NCI-H226 (cell line): ENCODE data around the gene OR5M8.

ENCODE experiments used
- DNase-seq: peaks from one replicate; pipeline ENCODE4 v3.0.0-alpha.2; 2015

Gene OR5M8

DNA sequence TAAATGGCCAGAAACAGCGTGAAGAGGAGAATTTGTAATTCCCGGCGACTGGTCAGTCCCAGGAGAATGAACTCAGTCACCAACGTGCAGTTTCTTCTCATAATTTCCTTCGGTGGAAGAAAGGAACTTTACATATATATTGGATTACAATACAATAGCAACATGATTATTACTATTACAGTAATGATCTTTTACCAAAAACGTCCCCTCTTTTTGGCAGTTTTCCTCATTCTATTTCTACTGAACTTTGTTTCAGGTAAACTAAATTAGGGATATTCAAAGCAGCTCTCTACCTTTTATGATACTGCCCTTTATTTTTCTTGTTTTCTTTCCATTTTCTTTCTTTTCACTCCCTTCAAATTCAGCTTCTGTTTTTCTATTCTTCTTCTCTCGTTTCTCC, at the start of gene OR5M8:
OR5M8 (minus strand) TSS at position 101 of the 400 bp plus-strand sequence; CDS start at position 101, 0 bp downstream.
- no peak for DNase-seq

DNA sequence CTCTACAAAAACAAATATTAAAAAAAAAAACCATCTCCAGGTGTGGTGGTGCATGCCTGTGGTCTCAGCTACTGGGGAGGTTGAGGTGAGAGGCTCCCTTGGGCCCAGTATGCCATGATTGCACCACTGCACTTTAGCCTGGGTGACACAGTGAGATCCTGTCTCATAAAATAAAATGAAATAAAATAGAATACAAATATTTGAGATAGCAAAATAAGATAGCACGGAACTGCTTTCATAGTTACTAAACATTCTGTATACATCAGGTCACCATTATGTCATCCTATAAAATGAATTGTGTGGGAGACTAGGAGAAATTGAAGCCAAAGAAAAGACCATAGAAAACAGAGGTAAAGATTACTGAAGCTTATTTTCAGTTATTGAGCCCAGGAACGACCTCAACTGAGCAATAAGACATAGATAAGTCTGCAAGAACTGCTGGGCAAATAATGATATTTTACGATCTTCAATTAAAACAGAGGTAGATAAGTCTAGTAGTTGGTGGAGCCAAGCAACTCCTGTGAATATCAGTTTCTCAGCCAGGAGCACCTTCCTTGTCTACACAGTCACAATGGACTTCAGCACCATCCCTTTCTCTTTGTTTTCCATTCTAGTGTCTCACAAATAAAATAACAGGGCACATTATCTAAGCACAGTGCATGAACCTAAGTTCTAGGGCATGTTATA, 42.0 kb upstream of the OR5M8 start:
- no peak for DNase-seq

DNA sequence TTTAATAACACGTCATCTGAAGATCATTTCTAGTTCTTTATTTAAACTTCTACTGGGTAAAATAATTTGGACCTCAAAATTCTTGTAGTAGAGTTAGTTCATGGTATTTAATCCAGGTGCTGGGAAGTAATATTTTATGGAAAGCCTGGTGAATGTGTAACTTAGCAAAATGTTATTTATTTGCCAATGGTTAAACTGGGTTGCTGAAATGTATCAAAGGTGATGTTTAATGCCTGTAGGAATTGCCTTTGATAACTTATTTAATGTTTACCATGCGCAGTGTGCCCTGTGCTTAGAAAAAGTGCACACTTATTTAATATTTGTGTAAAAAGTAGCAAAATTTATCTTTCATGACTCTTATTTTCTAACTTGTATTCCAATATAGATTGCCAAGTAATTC, 40.7 kb upstream of the OR5M8 start:
- no peak for DNase-seq

GRCh38 chr11:56522008-56522407, 30.8 kb upstream of the OR5M8 start:
- no peak for DNase-seq

DNA sequence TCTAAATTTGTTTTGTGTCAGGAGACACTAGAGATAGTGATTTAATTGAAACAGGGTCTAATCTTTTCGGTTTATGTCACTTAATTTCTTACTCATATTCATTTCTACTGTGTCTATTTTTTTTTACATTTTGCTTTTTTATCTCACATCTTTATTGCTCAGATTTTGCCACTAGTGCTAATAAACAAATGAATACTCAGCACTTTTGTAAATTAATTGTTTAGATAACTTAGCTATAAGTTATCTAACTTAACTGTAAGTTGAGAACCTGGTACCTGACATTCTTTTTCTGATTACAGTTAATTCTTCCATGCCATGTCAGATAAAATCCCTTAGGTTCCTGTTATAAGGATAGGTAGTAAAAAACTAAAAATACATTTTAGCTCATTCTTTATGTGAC, 22.1 kb upstream of the OR5M8 start:
- no peak for DNase-seq

DNA sequence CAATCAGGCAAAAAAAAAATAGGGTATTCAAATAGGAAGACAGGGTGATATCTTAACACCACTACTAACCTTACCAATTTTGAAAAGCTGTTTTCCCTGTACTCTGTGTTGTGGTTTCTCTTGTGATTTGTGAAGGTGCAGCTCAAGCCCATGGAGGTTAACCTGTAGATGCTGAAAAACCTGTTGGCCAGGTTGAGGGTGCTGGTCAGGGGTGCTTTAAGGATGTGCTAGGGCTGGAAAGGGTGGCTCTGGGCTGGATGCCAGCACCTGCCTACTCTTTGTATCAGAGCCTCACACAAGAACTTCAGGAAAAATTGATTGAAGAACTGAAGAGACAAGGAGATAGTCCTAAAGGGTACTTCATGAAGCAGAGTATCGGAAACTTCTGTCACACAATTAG, 18.3 kb upstream of the OR5M8 start:
- no peak for DNase-seq

DNA sequence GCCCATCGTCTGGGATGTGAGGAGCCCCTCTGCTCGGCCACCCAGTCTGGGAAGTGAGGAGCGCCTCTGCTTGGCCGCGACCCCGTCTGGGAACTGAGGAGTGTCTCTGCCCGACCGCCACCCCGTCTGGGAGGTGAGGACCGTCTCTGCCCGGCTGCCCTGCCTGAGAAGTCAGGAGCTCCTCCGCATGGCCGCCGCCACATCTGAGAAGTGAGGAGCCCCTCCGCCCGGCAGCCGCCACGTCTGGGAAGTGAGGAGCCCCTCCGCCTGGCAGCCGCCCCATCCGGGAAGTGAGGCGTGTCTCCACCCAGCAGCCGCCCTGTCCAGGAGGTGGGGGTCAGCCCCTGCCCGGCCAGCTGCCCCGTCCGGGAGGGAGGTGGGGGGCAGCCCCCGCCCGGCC, 5.8 kb upstream of the OR5M8 start:
- no peak for DNase-seq

GRCh38 chr11:56495117-56495516, 3.9 kb upstream of the OR5M8 start:
- no peak for DNase-seq

DNA sequence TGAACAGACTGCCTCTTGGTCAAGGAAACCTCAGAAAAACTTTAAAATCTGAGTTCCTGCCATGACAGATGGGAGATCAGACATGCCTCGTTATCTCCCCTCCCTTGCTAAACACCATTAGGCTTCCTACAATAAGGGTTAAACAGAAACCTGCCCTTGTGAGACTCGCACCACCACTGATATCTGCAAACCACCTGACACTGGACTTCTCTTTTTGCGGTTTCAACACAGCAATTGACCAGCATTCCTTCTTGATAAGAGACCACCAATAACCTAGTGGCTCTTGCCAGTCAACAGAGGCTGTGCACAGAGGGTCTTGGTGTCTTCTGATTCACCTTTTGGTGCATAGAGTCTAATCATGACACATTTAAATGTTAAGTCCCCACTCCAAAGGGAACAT, 4.4 kb downstream of the OR5M8 start:
- DNase-seq = no peak

GRCh38 chr11:56474729-56475235, 16.4 kb downstream of the OR5M8 start:
- DNase-seq = no peak

DNA sequence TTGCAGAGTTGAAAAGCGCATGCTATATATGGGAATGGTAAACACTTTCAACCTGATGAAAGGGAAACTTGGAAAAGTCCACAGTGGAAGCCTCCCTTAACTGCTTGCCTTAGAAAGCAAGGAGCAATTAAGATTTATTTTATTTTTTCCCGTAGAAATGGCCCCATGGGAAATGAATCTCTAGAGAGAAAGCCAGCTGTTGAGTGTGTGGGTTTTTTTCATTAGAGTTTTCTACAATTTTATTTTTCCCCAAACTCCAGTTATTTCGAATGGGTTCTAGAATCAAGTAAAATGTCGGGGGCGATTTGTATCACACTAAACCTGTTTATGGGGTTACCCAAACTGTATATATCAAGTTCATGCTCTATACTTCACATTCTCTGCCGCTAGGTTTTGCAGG, 17.9 kb downstream of the OR5M8 start, which contains the start of gene OR5M3:
OR5M3 (minus strand) TSS at position 101 of the 400 bp plus-strand sequence. CDS start 2,855 bp downstream, outside the sequence.
- no peak for DNase-seq

DNA sequence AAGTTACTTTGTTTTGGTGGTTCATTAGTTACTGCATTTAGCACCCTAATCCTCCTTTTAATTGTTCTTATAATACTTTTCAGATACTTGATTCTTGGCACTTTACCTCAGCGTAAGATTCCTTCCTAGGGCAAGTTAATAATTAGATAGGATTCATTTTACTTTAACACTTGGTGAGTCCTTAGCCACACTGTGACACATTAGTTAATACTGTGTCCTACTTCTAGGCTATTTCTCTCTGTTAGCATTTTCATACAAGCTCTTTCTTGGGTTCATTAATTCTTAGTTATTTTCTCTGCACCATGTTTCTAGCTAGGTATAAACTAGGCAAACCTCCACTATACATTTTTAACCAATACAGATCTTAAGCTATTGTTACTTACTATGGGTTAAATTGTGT, 34.1 kb downstream of the OR5M8 start:
- no peak for DNase-seq

GRCh38 chr11:56453521-56453920, 37.6 kb downstream of the OR5M8 start:
- DNase-seq = no peak
